Breast epithelium (tissue), 3 donors: ENCODE data around the gene BHLHE41.

Experiments
- CTCF ChIP-seq, 3 donors: fragments of 450-650 bp; IDR thresholded peaks; one replicate each; pipeline ENCODE4 v1.5.1; 2016 to 2017; ENCODE audit warnings: antibody characterized with exemption in 3 of 3, mild to moderate bottlenecking in 3 of 3, moderate library complexity in 3 of 3
- POLR2A ChIP-seq: fragments of 450-650 bp; IDR thresholded peaks from one replicate; pipeline ENCODE4 v1.6.1; 2016; ENCODE audit warnings: antibody characterized with exemption, mild to moderate bottlenecking, moderate library complexity
- POLR2AphosphoS5 ChIP-seq, 3 donors: sonication (generic); formaldehyde crosslinking; IDR thresholded peaks; one replicate each; pipeline ENCODE4 v1.6.1; 2017; ENCODE audit warnings: antibody characterized with exemption in 3 of 3

GRCh38 chr12:26114720-26115401 is 10.0 kb downstream of the BHLHE41 start:
- TF ChIP-seq POLR2A: no peak
- TF ChIP-seq CTCF (IDR thresholded peaks at IDR 0.05): no peak
- TF ChIP-seq POLR2AphosphoS5 (IDR thresholded peaks at IDR 0.05): no peak
